Pancreas (tissue), 10 donors: ENCODE measurements around the gene PDE6G. TPM values are rescaled to one million over a fixed set of nuclear protein-coding genes. Genes with fewer than 3 reads are reported as not detected.

Experiments used
- ATAC-seq, 4 donors: fragments of 200-7000 bp; cut with Tn5 transposase; one replicate each; pipeline versions ENCODE4 v1.8.0 to v1.9.1; 2020; ENCODE audit warnings: mild to moderate bottlenecking in 4 of 4, moderate library complexity in 4 of 4
- DNase-seq, 6 donors: peaks; one replicate each; pipeline ENCODE4 v3.0.0-alpha.2; 2020
- FAIRE-seq: peaks from 2 replicates; lab custom pipeline; 2012; peaks lifted over from hg19 to GRCh38; lab: Jason Lieb, UNC
- H3K27ac ChIP-seq, 4 donors: fragments of 200-600 bp; sonication (generic); 1 replicate in 3 of 4; 2 replicates in 1 of 4; pipeline versions ENCODE4 v1.5.0 to v1.8.0; 2020
- H3K27me3 ChIP-seq, 4 donors: fragments of 200-600 bp; one replicate each; pipeline ENCODE4 v1.8.0; 2021
- H3K36me3 ChIP-seq, 3 donors: fragments of 200-600 bp; sonication (generic) in 1 of 3; one replicate each; pipeline versions ENCODE4 v1.5.0 to v1.8.0; 2020 to 2021
- H3K4me1 ChIP-seq, 3 donors: fragments of 200-600 bp; one replicate each; pipeline ENCODE4 v1.8.0; 2021
- H3K4me3 ChIP-seq, 4 donors: fragments of 200-600 bp; sonication (generic) in 2 of 4; one replicate each; pipeline versions ENCODE4 v1.5.0 to v1.8.0; 2020 to 2021
- H3K9me3 ChIP-seq, 4 donors: fragments of 200-600 bp; one replicate each; pipeline ENCODE4 v1.8.0; 2021
- CTCF ChIP-seq, 4 donors: fragments of 200-600 bp; sonication (generic) in 3 of 4; IDR thresholded peaks; one replicate each; pipeline versions ENCODE4 v1.5.0 to v1.8.0; 2021; ENCODE audit warnings: antibody characterized with exemption in 4 of 4
- WGBS, 2 donors: extraction: QIAGEN DNeasy Blood & Tissue Kit; methylation state at CpG; one replicate each; pipeline ENCODE4 v1.1.7; 2013; 5-methylcytosine and 5-hydroxymethylcytosine counted together
- intact Hi-C, 3 donors: fragments of 100-400 bp; cut with DNase I; formaldehyde crosslinking; loops; one replicate each; pipeline versions ENCODE4 v1.11.1 to v1.14.2; 2022
- polyA plus RNA-seq, 2 donors: library from polyadenylated mRNA; stranded (reverse); fragments of 200-250 nt; gene quantifications; one replicate each; pipeline ENCODE4 v1.2.3, GENCODE V29; 2013
- total RNA-seq, 6 donors: library from RNA; stranded (reverse); fragmentation: NEBNext Ultra II Directional in 4 of 6; extraction: Animal tissue kit (Norgen Biotek cat#: 25700) in 4 of 6; gene quantifications; one replicate each; pipeline versions ENCODE4 v1.2.1 to v1.2.4, GENCODE V29; 2021 to 2023
- donor health status: healthy with polysubstance abuse.
- donor health status: DM: no; HTN: no; CAD: no; lungs with moderate emphysema.
- donor health status: DM: no; HTN: no; CAD: no.
- donor health status: control.
- donor health status: control.
- donor health status: Bipolar disorder and iron deficiency.
- donor health status: DM: yes; HTN: yes; CAD: no.
- donor health status: DM: no; HTN: no; CAD: no.
- donor health status: DM: no; HTN: no; CAD: no.
- donor health status: DM: yes; HTN: yes; CAD: no.

The PDE6G gene
- total and polyA plus RNA-seq, 8 donors, result 0.31 to 0.49 (median 0.42) TPM; not detected in 4

DNA sequence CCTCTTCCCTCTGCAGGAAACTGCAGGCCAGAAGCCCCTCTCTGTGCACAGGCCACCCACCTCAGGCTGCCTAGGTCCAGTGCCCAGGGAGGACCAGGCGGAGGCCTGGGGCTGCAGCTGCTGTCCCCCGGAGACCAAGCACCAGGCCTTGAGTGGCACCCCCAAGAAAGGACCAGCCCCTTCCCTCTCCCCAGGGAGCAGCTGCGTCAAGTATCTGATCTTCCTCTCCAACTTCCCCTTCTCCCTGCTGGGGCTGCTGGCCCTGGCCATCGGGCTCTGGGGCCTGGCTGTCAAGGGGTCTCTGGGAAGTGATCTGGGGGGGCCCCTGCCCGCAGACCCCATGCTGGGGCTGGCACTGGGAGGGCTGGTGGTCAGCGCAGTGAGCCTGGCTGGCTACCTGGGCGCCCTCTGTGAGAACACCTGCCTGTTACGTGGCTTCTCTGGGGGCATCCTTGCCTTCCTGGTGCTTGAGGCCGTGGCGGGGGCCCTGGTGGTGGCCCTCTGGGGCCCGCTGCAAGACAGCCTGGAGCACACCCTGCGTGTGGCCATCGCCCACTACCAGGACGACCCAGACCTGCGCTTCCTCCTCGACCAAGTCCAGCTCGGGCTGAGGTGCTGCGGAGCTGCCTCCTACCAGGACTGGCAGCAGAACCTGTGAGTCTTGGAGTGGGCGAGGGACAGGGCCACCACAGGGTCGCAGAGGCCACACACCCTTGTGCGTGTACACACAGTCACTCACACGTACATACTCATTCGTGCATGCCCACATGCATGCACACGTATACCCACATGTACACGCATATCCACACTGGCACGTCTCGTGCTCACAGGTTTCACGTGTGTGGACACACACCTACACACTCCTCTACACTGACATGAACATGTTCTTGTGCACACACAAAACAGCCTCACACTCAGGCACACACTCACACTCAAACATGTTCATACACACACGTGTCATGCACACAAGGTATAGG, 11.1 kb downstream of the PDE6G start:
- no peak for FAIRE-seq
- Histone ChIP-seq H3K27me3 (peaks cover 0 to 12% (median 3%) of the 10 kb centered on the region in 4 donors), H3K36me3 (no peaks in the 10 kb centered on the region), H3K27ac (no peak overlapping the region), H3K9me3 (no peaks in the 10 kb centered on the region), H3K4me3 (no peak overlapping the region), H3K4me1 (no peaks in the 10 kb centered on the region)
- no peak for ATAC-seq
- 80 to 85% methylated on average over 24 to 29 of the region's 29 CpGs for WGBS, 2 donors
- no peak for TF ChIP-seq CTCF (IDR thresholded peaks at IDR 0.05)
- intact Hi-C loops, result no loop called here
- DNase-seq, result no peak

GRCh38 chr17:81644496-81644895, 11.8 kb downstream of the PDE6G start:
- intact Hi-C loops, result no loop called here
- WGBS, 2 donors, result 85 to 92% methylated on average over 14 to 15 of the region's 15 CpGs
- ATAC-seq, result no peak

GRCh38 chr17:81641825-81642489, 14.4 kb downstream of the PDE6G start:
- no peak for TF ChIP-seq CTCF (IDR thresholded peaks at IDR 0.05)
- 89 to 93% methylated on average over 16 to 17 of the region's 17 CpGs for WGBS, 2 donors
- no peaks in the 10 kb centered on the region for H3K9me3 ChIP-seq
- no peaks in the 10 kb centered on the region for H3K36me3 ChIP-seq
- H3K4me1 ChIP-seq, result peaks cover 0 to 5% (median 0%) of the 10 kb centered on the region in 3 donors
- no peak overlapping the region for H3K4me3 ChIP-seq
- H3K27me3 ChIP-seq, result no peaks in the 10 kb centered on the region
- H3K27ac ChIP-seq, result no peak overlapping the region
- ATAC-seq (no peak), FAIRE-seq (no peak), DNase-seq (peak in 1 of 6 donors; percentile 36)
- intact Hi-C loops, result no loop called here

More at GRCh38 chr17:81644496-81644895, 11.8 kb downstream of the PDE6G start:
- Histone ChIP-seq H3K27ac (no peak overlapping the region), H3K27me3 (peaks cover 0 to 12% (median 3%) of the 10 kb centered on the region in 4 donors), H3K4me3 (no peak overlapping the region), H3K4me1 (no peaks in the 10 kb centered on the region), H3K9me3 (no peaks in the 10 kb centered on the region), H3K36me3 (no peaks in the 10 kb centered on the region)
- DNase-seq (no peak), FAIRE-seq (no peak)
- TF ChIP-seq CTCF (IDR thresholded peaks at IDR 0.05), result no peak

DNA sequence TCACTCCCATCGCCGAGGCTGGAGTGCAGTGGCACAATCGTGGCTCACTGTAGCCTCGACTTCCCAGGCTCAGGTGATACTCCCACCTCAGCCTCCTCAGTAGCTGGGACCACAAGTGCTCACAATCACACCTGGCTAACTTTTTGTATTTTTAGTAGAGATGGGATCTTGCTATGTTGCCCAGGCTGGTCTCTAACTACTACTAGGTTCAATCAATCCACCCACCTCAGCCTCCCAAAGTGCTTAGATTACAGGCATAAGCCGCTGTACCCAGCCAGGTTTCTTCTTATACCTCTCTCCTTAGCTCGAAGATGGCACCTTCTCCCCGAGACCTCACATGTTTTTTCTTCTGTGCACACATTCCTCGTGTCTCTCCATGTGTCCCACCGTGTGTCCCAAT, 16.3 kb downstream of the PDE6G start:
- no peak overlapping the region for H3K4me3 ChIP-seq
- H3K9me3 ChIP-seq, result no peaks in the 10 kb centered on the region
- FAIRE-seq, result no peak
- peak in 1 of 6 donors; percentile 11 for DNase-seq
- H3K4me1 ChIP-seq, result peaks cover 0 to 15% (median 7%) of the 10 kb centered on the region in 3 donors
- intact Hi-C loops, result no loop called here
- no peak overlapping the region for H3K27ac ChIP-seq
- TF ChIP-seq CTCF (IDR thresholded peaks at IDR 0.05), result no peak
- H3K36me3 ChIP-seq, result no peaks in the 10 kb centered on the region
- no peaks in the 10 kb centered on the region for H3K27me3 ChIP-seq
- no peak for ATAC-seq
- WGBS, 2 donors, result 85 to 86% methylated on average over 9 of the region's 9 CpGs
